MM.1S (cell line): Measurements from ENCODE around the gene CEMIP2.

ENCODE experiments used
- DNase-seq: peaks from one replicate; pipeline ENCODE4 v3.0.0-alpha.2; 2015
- H2AFZ ChIP-seq: fragments of 300-600 bp; sonication (generic); 2 replicates; pipeline ENCODE4 v1.6.0; 2016; ENCODE audit warnings: antibody characterized with exemption, low read length
- H3F3A ChIP-seq: fragments of 300-600 bp; sonication (generic); 2 replicates; pipeline ENCODE4 v1.6.1; 2016; ENCODE audit warnings: mild to moderate bottlenecking, antibody characterized with exemption, low read length, moderate library complexity, mixed read lengths; ENCODE audit not compliant: insufficient read depth
- H3K27ac ChIP-seq: fragments of 300-600 bp; sonication (generic); 2 replicates; pipeline ENCODE4 v1.5.1; 2016; ENCODE audit warnings: mild to moderate bottlenecking, low read length
- H3K27me3 ChIP-seq: fragments of 300-600 bp; sonication (generic); replicated peaks from 2 replicates; pipeline ENCODE4 v1.6.0; 2016; ENCODE audit warnings: low read length; ENCODE audit not compliant: insufficient read depth
- H3K36me3 ChIP-seq: fragments of 300-600 bp; sonication (generic); replicated peaks from 2 replicates; pipeline ENCODE4 v1.6.1; 2016; ENCODE audit warnings: mild to moderate bottlenecking, low read length, mixed read lengths; ENCODE audit not compliant: insufficient read depth
- H3K4me1 ChIP-seq: fragments of 300-600 bp; sonication (generic); 2 replicates; pipeline ENCODE4 v1.6.1; 2016; ENCODE audit warnings: low read length, mixed read lengths
- H3K4me2 ChIP-seq: fragments of 300-600 bp; sonication (generic); 2 replicates; pipeline ENCODE4 v1.6.0; 2016; ENCODE audit warnings: low read depth, low read length
- H3K4me3 ChIP-seq: fragments of 300-600 bp; sonication (generic); 2 replicates; pipeline ENCODE4 v1.5.1; 2016; ENCODE audit warnings: low read length, mixed read lengths
- H3K79me2 ChIP-seq: fragments of 300-600 bp; sonication (generic); 2 replicates; pipeline ENCODE4 v1.6.1; 2016; ENCODE audit warnings: mixed run types, low read length, mixed read lengths
- H3K9ac ChIP-seq: fragments of 300-600 bp; sonication (generic); 2 replicates; pipeline ENCODE4 v1.6.1; 2016; ENCODE audit warnings: low read length, mixed read lengths
- H3K9me2 ChIP-seq: fragments of 300-600 bp; sonication (generic); replicated peaks from 2 replicates; pipeline ENCODE4 v1.6.1; 2016; ENCODE audit warnings: mild to moderate bottlenecking, low read length, mixed read lengths; ENCODE audit not compliant: insufficient read depth
- H3K9me3 ChIP-seq: fragments of 300-600 bp; sonication (generic); replicated peaks from 2 replicates; pipeline ENCODE4 v1.6.1; 2016; ENCODE audit warnings: mild to moderate bottlenecking, low read length, mixed read lengths; ENCODE audit not compliant: insufficient read depth
- H4K20me1 ChIP-seq: fragments of 300-600 bp; sonication (generic); 2 replicates; pipeline ENCODE4 v1.6.1; 2016; ENCODE audit warnings: mild to moderate bottlenecking, low read length, moderate library complexity, mixed read lengths; ENCODE audit not compliant: insufficient read depth
- CTCF ChIP-seq: fragments of 300-600 bp; sonication (generic); IDR thresholded peaks from 2 replicates; pipeline ENCODE4 v1.5.1; 2016; ENCODE audit warnings: antibody characterized with exemption, low read length, mixed read lengths
- EZH2 ChIP-seq: fragments of 300-600 bp; sonication (generic); optimal IDR thresholded peaks from 2 replicates; pipeline ENCODE3; 2017; ENCODE audit warnings: low read depth, mild to moderate bottlenecking, antibody characterized with exemption, low read length, mixed read lengths
- EZH2phosphoT487 ChIP-seq: fragments of 300-600 bp; sonication (generic); IDR thresholded peaks from 2 replicates; pipeline ENCODE4 v1.6.1; 2018; ENCODE audit warnings: antibody characterized with exemption, low read length

Gene CEMIP2

GRCh38 chr9:71656496-71656895 lies 111.8 kb downstream of the CEMIP2 start:
- TF ChIP-seq EZH2phosphoT487 = no peak
- no peak for TF ChIP-seq EZH2
- TF ChIP-seq CTCF = no peak
- H3F3A ChIP-seq = no peaks in the 10 kb centered on the region
- no peak overlapping the region for H3K4me3 ChIP-seq
- H3K27ac ChIP-seq = no peak overlapping the region
- H3K4me2 ChIP-seq = no peak overlapping the region
- no peaks in the 10 kb centered on the region for H3K79me2 ChIP-seq
- no peak overlapping the region for H2AFZ ChIP-seq
- H3K9ac ChIP-seq = no peak overlapping the region
- H3K9me3 ChIP-seq = no peaks in the 10 kb centered on the region
- H3K9me2 ChIP-seq = no peaks in the 10 kb centered on the region
- no peaks in the 10 kb centered on the region for H4K20me1 ChIP-seq
- no peaks in the 10 kb centered on the region for H3K36me3 ChIP-seq
- no peaks in the 10 kb centered on the region for H3K27me3 ChIP-seq
- no peaks in the 10 kb centered on the region for H3K4me1 ChIP-seq
- no peak for DNase-seq

GRCh38 chr9:71655778-71656177 lies 112.5 kb downstream of the CEMIP2 start:
- no peak overlapping the region for H3K27ac ChIP-seq
- H3K4me3 ChIP-seq = no peak overlapping the region
- no peak for DNase-seq
- no peaks in the 10 kb centered on the region for H3K36me3 ChIP-seq
- H3K4me1 ChIP-seq = no peaks in the 10 kb centered on the region
- TF ChIP-seq EZH2phosphoT487 = no peak
- no peak for TF ChIP-seq EZH2
- no peak for TF ChIP-seq CTCF
- no peaks in the 10 kb centered on the region for H3K79me2 ChIP-seq
- no peaks in the 10 kb centered on the region for H3K9me3 ChIP-seq
- H3F3A ChIP-seq = no peaks in the 10 kb centered on the region
- H3K9ac ChIP-seq = no peak overlapping the region
- no peaks in the 10 kb centered on the region for H3K9me2 ChIP-seq
- no peak overlapping the region for H3K4me2 ChIP-seq
- H3K27me3 ChIP-seq = no peaks in the 10 kb centered on the region
- no peaks in the 10 kb centered on the region for H4K20me1 ChIP-seq
- no peak overlapping the region for H2AFZ ChIP-seq

- Histone ChIP-seq H2AFZ (no peak overlapping the region), H3K4me1 (no peaks in the 10 kb centered on the region), H3F3A (no peaks in the 10 kb centered on the region), H3K79me2 (no peaks in the 10 kb centered on the region), H3K4me3 (no peak overlapping the region), H3K9me3 (no peaks in the 10 kb centered on the region), H3K27ac (no peak overlapping the region), H3K9me2 (no peaks in the 10 kb centered on the region), H3K4me2 (no peak overlapping the region), H3K9ac (no peak overlapping the region), H4K20me1 (no peaks in the 10 kb centered on the region), H3K36me3 (no peaks in the 10 kb centered on the region), H3K27me3 (no peaks in the 10 kb centered on the region)
- DNase-seq = no peak
- TF ChIP-seq EZH2phosphoT487 (no peak), CTCF (no peak), EZH2 (no peak)
Observed at GRCh38 chr9:71655141-71655540, 113.2 kb downstream of the CEMIP2 start.
